ENCODE data around the gene PDK2.

- TF ChIP-seq CTCF (conservative IDR thresholded peaks at IDR 0.05; ENCODE audit: low read depth, low read length) (peak; percentile 97), MXI1 (IDR thresholded peaks at IDR 0.05; ENCODE audit: borderline replicate concordance, low read depth, low read length) (0 out of 2 replicates have a peak, but pooled peaks have one; percentile 23), CHD1 (IDR thresholded peaks at IDR 0.05; ENCODE audit: low read depth, low read length) (no peak), POLR2A (IDR thresholded peaks at IDR 0.05; ENCODE audit: low read depth, low read length) (no peak; the same call in 1 of the 2 replicates), RAD21 (IDR thresholded peaks at IDR 0.05; ENCODE audit: low read length) (peak; percentile 98), RFX5 (IDR thresholded peaks at IDR 0.05; ENCODE audit: low read depth, low read length) (no peak)
Observed at GRCh38 chr17:50087246-50087911, 7.8 kb upstream of the PDK2 start.
